Measurements from ENCODE around the gene PPAT. TPM values are rescaled to one million over a fixed set of nuclear protein-coding genes. Genes with fewer than 3 reads are reported as not detected.

The PPAT gene
- polyA plus RNA-seq, 4 donors: 25.3 to 30.8 (median 29.2) TPM

DNA sequence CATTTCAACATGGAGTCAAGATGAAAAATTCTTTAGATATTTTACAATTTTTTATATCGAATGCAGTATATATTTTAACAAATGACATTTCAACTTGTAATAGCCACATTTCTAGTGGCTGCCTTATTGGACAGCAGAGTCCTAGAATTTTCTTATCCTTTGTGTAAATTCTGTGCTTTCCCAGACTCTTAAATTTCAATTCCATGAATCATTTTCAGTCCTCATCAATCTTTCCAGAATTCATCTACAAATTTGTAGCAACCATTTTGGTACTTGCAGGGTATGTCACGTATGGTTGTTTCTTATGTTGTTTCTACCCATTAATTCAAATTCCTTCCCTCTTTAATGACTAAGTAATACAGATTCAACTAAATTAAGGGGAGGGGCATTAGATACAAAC, 3.4 kb upstream of the PPAT start:
- no peak for DNase-seq (ENCODE audit: low read depth in 4 of 4, low spot score in 3 of 4)

DNA sequence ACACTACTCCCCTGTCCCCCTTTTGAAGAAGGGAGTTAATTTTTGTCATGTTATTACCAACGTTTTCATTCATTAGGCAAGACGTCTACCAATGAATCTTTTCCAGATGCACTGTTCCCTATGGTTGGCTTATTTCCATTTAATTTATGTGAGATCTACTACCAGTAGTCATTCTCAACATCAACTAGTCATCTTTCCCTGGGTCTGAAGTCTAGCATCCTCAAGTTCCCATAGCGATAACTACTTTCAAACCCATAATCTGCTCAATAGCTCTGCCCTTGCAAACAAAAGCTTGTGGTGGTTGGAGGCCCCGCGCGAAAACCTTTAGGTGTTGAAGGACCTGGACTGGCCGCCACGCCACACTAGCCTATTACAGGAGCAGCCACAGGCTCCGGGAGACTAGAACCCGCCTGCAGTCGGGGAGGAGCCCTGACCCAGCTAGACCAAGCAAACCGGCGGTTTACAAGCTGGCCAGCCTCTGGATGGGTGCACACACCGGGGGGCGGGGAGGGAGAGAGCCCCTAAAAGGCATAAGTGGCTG, 746 bp downstream of the PPAT start:
- DNase-seq (ENCODE audit: low read depth in 4 of 4, low spot score in 3 of 4): no peak

- no peak for DNase-seq (ENCODE audit: low read depth in 4 of 4, low spot score in 3 of 4)
Observed at GRCh38 chr4:56433280-56433679, 2.1 kb downstream of the PPAT start.

DNA sequence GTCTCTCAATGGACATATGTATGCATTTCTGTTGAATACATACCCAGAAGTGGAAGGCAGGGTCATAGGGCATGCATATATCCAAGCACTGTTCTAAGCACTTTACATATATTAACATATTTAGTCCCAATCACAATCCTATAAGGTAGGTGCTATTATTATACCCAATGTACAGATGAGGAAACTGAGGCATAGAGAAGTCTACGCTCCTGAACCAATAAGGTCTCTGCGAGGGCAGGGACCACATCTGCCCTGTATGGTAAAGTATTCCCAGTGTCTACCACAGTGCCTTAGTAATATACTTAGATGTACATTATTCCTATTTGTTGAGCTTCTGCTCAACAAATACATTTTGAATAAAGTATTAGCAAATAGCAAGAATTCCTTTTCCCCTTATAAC, 5.2 kb downstream of the PPAT start:
- no peak for DNase-seq (ENCODE audit: low read depth in 4 of 4, low spot score in 3 of 4)

GRCh38 chr4:56427179-56427578, 8.2 kb downstream of the PPAT start:
- no peak for DNase-seq (ENCODE audit: low read depth in 4 of 4, low spot score in 3 of 4)

DNA sequence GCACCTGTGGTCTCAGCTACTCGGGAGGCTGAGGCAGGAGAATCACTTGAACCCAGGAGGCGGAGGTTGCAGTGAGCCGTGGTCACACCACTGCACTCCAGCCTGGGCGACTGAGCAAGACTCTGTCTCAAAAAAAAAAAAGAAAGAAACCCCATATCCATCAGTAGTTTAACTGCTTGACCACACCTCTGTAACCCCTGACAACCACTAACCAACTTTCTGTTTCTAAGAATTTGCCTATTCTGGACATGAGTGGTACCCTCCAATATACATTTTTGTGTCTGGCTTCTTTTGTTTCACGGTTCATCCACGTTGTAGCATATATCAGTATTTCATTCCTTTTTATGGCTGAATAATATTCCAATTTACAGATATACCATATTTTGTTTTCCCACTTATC, 9.1 kb downstream of the PPAT start:
- no peak for DNase-seq (ENCODE audit: low read depth in 4 of 4, low spot score in 3 of 4)

GRCh38 chr4:56425518-56425917, 9.9 kb downstream of the PPAT start:
- no peak for DNase-seq (ENCODE audit: low read depth in 4 of 4, low spot score in 3 of 4)

DNA sequence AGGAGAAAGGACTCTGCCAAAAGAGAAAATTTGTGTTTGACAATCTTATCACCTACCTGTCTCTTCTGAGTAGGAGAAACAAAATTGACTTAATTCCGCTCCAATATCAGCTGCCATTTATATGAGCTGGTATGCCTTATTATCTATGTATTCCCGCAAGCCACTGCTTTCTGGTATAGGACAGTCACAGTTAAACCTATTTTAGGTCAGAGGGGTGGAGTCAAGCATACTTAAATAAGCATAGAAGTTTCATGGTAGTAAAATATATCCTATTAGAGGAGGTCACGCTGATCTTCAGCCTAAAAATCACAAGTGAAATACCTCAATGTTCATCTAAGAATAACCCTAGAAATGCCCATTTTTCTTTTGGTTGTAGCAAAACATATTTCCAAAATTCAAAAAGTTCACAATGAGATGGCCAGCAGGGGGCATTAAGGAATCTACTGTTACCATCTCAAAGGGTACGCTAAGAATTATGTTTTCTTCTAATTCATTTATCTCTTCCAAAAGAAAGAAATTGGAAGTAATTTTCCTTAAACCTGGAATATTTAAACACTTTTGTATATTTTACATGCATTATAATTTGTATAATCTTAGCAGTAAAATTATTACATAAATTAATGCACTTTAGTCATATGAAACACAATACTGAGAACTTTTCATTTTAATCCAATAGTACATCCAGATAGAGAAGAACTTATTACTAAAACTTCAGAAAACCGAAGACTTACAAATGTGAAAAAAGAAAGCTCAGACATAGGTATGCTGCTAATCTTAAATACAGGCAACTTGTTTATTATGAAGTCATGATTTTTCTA, 10.5 kb downstream of the PPAT start:
- DNase-seq (ENCODE audit: low read depth in 4 of 4, low spot score in 3 of 4): no peak

- DNase-seq (ENCODE audit: low read depth in 4 of 4, low spot score in 3 of 4): no peak
Observed at GRCh38 chr4:56424176-56424575, 11.2 kb downstream of the PPAT start.

DNA sequence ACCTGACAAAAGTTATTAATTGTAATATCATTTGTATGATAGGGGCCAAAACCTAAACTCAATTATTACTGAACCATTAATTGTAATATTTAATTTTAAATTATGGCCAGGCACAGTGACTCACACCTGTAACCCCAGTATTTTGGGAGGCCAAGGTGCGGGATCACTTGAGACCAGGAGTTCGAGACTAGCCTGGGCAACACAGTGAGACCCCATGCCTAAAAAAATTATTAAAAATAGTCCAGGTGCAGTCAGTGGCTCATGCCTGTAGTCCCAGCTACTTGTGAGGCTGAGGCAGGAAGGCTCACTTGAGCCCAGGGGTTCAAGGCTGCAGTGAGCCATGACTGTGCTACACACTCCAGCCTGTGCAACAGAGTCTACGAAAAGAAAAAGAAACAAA, 18.0 kb downstream of the PPAT start:
- no peak for DNase-seq (ENCODE audit: low read depth in 4 of 4, low spot score in 3 of 4)

- DNase-seq (ENCODE audit: low read depth in 4 of 4, low spot score in 3 of 4): no peak
Observed at GRCh38 chr4:56416349-56416748, 19.1 kb downstream of the PPAT start.

- DNase-seq (ENCODE audit: low read depth in 4 of 4, low spot score in 3 of 4): no peak
Observed at GRCh38 chr4:56414135-56414670, 21.2 kb downstream of the PPAT start.

DNA sequence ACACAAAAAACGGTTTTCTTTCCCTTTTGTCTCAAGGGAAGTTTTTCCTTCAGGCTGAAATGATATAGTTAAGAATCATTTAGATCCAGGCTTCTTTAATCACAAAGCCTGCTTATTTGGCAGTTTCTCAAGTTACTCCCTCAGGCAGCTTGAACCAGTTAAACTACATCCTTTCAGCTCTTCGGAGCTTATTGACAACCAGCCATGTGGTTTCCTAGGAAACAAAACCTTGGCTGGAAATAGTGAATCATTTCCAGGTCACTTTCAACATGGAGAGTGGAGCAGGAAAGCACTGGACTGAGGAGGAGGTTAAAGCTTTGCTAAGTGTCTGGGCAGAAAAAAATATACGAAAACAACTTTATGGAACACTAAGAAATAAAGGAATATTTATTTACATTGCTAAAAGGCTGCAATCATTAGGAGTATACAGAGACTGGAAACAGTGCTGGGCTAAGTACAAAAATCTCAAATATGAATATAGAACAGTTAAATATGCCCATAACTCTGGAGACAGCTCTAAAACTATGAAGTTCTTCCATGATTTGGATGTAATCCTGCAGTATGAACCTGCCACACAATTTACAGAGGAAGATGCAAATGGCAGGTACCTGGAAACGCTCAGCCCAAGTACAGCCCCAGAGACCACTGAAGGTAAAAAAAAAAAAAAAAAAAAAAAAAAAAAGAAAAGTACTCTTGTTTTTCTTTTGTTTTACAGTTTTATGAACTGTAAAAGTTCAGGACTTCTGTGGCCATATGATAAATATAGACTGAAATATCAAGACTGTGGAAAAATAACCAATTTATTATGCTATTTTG, 25.0 kb downstream of the PPAT start:
- peak; percentile 76 to 89 (median 88) for DNase-seq (ENCODE audit: low read depth in 4 of 4, low spot score in 3 of 4)

GRCh38 chr4:56409511-56410090, 25.8 kb downstream of the PPAT start:
- DNase-seq (ENCODE audit: low read depth in 4 of 4, low spot score in 3 of 4): no peak

DNA sequence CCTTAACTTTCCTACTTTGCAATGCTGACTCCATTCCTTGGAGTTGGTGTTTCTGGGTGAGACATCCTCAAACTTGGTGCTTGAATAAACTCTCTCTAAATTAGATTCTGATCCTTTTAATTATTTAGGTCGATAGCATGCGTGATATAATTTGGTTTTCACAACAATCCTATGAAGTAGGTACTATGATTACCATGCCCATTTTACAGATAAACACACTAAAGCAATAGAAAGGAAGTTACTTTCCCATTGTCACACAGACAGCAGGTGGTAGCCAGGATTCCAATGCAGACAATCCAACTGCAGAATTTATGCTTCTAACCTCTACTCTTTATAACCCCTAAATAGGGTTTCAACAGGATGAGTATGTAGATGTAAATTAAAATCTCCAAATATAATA, 26.4 kb downstream of the PPAT start:
- no peak for DNase-seq (ENCODE audit: low read depth in 4 of 4, low spot score in 3 of 4)

GRCh38 chr4:56406151-56406550, 29.3 kb downstream of the PPAT start:
- DNase-seq (ENCODE audit: low read depth in 4 of 4, low spot score in 3 of 4): no peak

DNA sequence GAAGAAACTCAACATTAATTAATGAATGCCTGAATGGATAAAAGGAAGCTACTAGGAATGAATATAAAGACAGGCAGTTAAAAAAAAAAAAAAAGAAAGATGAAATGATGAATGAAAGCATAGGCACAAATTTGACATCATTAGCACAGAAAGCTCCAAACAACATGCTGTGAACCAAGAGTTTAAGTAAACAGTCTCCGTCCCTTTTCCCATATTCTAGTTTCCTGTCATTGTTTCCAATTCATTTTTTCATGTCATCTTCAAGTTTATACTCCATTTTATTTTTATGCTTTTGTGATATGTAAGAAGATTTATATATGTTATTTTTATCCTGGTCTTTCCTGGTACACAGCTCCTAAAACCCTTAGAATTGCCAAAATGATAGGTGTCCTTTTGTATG, 30.4 kb downstream of the PPAT start:
- no peak for DNase-seq (ENCODE audit: low read depth in 4 of 4, low spot score in 3 of 4)

GRCh38 chr4:56400560-56400959, 34.9 kb downstream of the PPAT start:
- DNase-seq (ENCODE audit: low read depth in 4 of 4, low spot score in 3 of 4): no peak

GRCh38 chr4:56391270-56391669, 44.1 kb downstream of the PPAT start:
- no peak for DNase-seq (ENCODE audit: low read depth in 4 of 4, low spot score in 3 of 4)

- no peak for DNase-seq (ENCODE audit: low read depth in 4 of 4, low spot score in 3 of 4)
Observed at GRCh38 chr4:56389558-56389957, 45.9 kb downstream of the PPAT start.

DNA sequence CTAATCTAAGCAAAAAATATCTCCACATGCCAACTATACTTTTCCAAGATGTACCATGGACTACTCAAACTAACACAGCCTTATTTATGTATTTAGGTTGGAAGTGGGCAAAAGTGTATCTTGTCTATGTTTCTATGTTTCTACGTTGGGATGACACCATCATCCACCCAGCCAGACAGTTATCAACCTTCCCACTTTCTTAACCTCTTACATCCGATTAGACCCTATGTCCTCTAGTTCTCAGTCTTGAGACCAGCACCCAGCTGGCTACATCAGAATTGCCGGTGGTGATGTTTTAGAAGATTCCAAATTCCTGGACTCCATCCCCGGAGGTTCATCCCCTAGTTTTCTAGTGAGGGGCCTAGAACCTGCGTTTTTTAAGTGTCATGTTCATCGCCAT, 47.1 kb downstream of the PPAT start:
- no peak for DNase-seq (ENCODE audit: low read depth in 4 of 4, low spot score in 3 of 4)
